HepG2 (cell line): ENCODE data around the gene HRH3. TPM values are rescaled to one million over a fixed set of nuclear protein-coding genes. Genes with fewer than 3 reads are reported as not detected.

Source experiments
- ATAC-seq: fragments of 200-7000 bp; cut with Tn5 transposase; 3 replicates; pipeline ENCODE4 v1.9.1; 2020; ENCODE audit warnings: mild to moderate bottlenecking, moderate library complexity
- BruUV-seq: library from RNA; stranded (reverse); fragments of 400-500 nt; replicated peaks from 2 replicates; lab custom pipeline; 2021; lab: Mats Ljungman, UMichigan
- CTCF ChIA-PET: fragments of 300-600 bp; formaldehyde crosslinking; extraction: SDS; loops from one replicate; lab custom pipeline; 2021; ENCODE audit warnings: low total read pairs, inconsistent platforms, low intra/inter-chr PET ratio; lab: Yijun Ruan, JAX
- POLR2A ChIA-PET: fragments of 350-600 bp; sonication (Branson Sonifier 250); formaldehyde crosslinking; loops from one replicate; lab custom pipeline; 2020; ENCODE audit warnings: antibody characterized with exemption, inconsistent platforms; lab: Yijun Ruan, JAX
- DNase-seq: peaks from one replicate; pipeline ENCODE4 v3.0.0-alpha.2; 2015; ENCODE audit warnings: low spot score
- FAIRE-seq: peaks from 3 replicates; lab custom pipeline; 2011; peaks lifted over from hg19 to GRCh38; lab: Jason Lieb, UNC
- H2AFZ ChIP-seq: one replicate; pipeline ENCODE4 v1.6.1; 2011; ENCODE audit warnings: low read length, inconsistent platforms
- H3K27ac ChIP-seq: fragments of 300-600 bp; 3 replicates; pipeline ENCODE4 v1.8.0; 2011; ENCODE audit warnings: mixed run types, mild to moderate bottlenecking, mixed read lengths, low read length, inconsistent platforms; ENCODE audit not compliant: insufficient read depth; ENCODE audit errors: extremely low read length
- H3K27me3 ChIP-seq, 2 experiments: fragments of 200-600 bp in 1 of 2; 2 replicates in 1 of 2; 3 replicates in 1 of 2; pipeline versions ENCODE4 v1.6.0 to v1.8.0; 2011; ENCODE audit warnings: low read length in 2 of 2, mild to moderate bottlenecking in 2 of 2, moderate library complexity in 2 of 2, inconsistent platforms in 1 of 2; ENCODE audit not compliant: insufficient read depth in 2 of 2, control insufficient read depth in 1 of 2
- H3K36me3 ChIP-seq, 2 experiments: fragments of 200-600 bp in 1 of 2; replicated peaks in 1 of 2; 2 replicates in 1 of 2; 3 replicates in 1 of 2; pipeline versions ENCODE4 v1.5.1 to v1.8.0; 2011; ENCODE audit warnings: low read length in 2 of 2, inconsistent platforms in 1 of 2; ENCODE audit not compliant: insufficient read depth in 2 of 2, control insufficient read depth in 1 of 2
- H3K4me1 ChIP-seq: 2 replicates; pipeline ENCODE4 v1.5.1; 2012; ENCODE audit warnings: low read length, inconsistent platforms; ENCODE audit not compliant: insufficient read depth
- H3K4me2 ChIP-seq: 2 replicates; pipeline ENCODE4 v1.6.0; 2011; ENCODE audit warnings: low read depth, low read length, inconsistent platforms
- H3K4me3 ChIP-seq, 3 experiments: fragments of 200-600 bp in 1 of 3; sonication (generic), shearing (Covaris generic) in 1 of 3; replicated peaks in 1 of 3; 2 replicates each; pipeline ENCODE4 v1.5.1; 2011 to 2016; ENCODE audit warnings: low read length in 3 of 3, inconsistent platforms in 2 of 3, low read depth in 2 of 3, mild to moderate bottlenecking in 2 of 3, control low read depth in 1 of 3, mixed read lengths in 1 of 3; ENCODE audit not compliant: insufficient read depth in 1 of 3
- H3K79me2 ChIP-seq: one replicate; pipeline ENCODE4 v1.6.1; 2011; ENCODE audit warnings: low read length, inconsistent platforms; ENCODE audit not compliant: insufficient read depth
- H3K9ac ChIP-seq: 2 replicates; pipeline ENCODE4 v1.6.0; 2011; ENCODE audit warnings: mild to moderate bottlenecking, low read depth, low read length, inconsistent platforms; ENCODE audit not compliant: insufficient read depth
- H3K9me3 ChIP-seq: 2 replicates; pipeline ENCODE4 v1.5.1; 2012; ENCODE audit warnings: mild to moderate bottlenecking, low read length
- H4K20me1 ChIP-seq: 2 replicates; pipeline ENCODE4 v1.6.0; 2011; ENCODE audit warnings: inconsistent platforms, mild to moderate bottlenecking, low read length, moderate library complexity; ENCODE audit not compliant: insufficient read depth
- FIP1L1 ChIP-seq: fragments of 200-400 bp; formaldehyde crosslinking; IDR thresholded peaks from 2 replicates; pipeline ENCODE4 v1.6.1; 2018; ENCODE audit warnings: low read depth, mild to moderate bottlenecking, low read length, moderate library complexity, borderline replicate concordance; ENCODE audit not compliant: insufficient read depth
- FOXM1 ChIP-seq: sonication (generic); formaldehyde crosslinking; IDR thresholded peaks from 2 replicates; pipeline ENCODE4 v1.5.0; 2020; ENCODE audit warnings: missing genetic modification reagents
- GATAD2A ChIP-seq: IDR thresholded peaks from 2 replicates; pipeline ENCODE4 v1.6.1; 2016
- HMG20B ChIP-seq: conservative IDR thresholded peaks from 2 replicates; pipeline ENCODE4 v1.6.1; 2016; ENCODE audit warnings: missing genetic modification reagents, missing compliant biosample characterization
- NR2C2 ChIP-seq: sonication (generic); formaldehyde crosslinking; IDR thresholded peaks from 2 replicates; pipeline ENCODE4 v1.4.0; 2020; ENCODE audit warnings: missing genetic modification reagents, mild to moderate bottlenecking, moderate library complexity, borderline replicate concordance
- RFX5 ChIP-seq: IDR thresholded peaks from 2 replicates; pipeline ENCODE4 v1.6.1; 2011; ENCODE audit warnings: low read depth, low read length, improper control_type of control experiment
- SMARCC2 ChIP-seq: fragments of 450-650 bp; IDR thresholded peaks from 2 replicates; pipeline ENCODE4 v1.6.1; 2017; ENCODE audit warnings: antibody characterized with exemption, mild to moderate bottlenecking
- SNRNP70 ChIP-seq: fragments of 200-400 bp; formaldehyde crosslinking; IDR thresholded peaks from 2 replicates; pipeline ENCODE4 v1.6.1; 2017; ENCODE audit warnings: mild to moderate bottlenecking, low read depth, low read length, moderate library complexity
- SP4 ChIP-seq: sonication (generic); formaldehyde crosslinking; IDR thresholded peaks from 2 replicates; pipeline ENCODE4 v1.8.1; 2023; ENCODE audit warnings: mild to moderate bottlenecking, missing genetic modification reagents
- STAT5B ChIP-seq: sonication (generic); formaldehyde crosslinking; IDR thresholded peaks from 2 replicates; pipeline ENCODE4 v1.4.0; 2020; ENCODE audit warnings: missing genetic modification reagents
- TARDBP ChIP-seq: sonication (generic); formaldehyde crosslinking; IDR thresholded peaks from 2 replicates; pipeline ENCODE4 v1.8.0; 2022; ENCODE audit warnings: mild to moderate bottlenecking, missing genetic modification reagents
- ZBTB1 ChIP-seq: sonication (generic); formaldehyde crosslinking; IDR thresholded peaks from 2 replicates; pipeline ENCODE4 v1.4.0; 2020; ENCODE audit warnings: missing genetic modification reagents, borderline replicate concordance
- ZFYVE20 ChIP-seq: sonication (generic); formaldehyde crosslinking; IDR thresholded peaks from 2 replicates; pipeline ENCODE4 v1.8.0; 2023; ENCODE audit warnings: low read depth, mild to moderate bottlenecking, moderate library complexity, missing genetic modification reagents, borderline replicate concordance
- ZNF274 ChIP-seq: sonication (generic); formaldehyde crosslinking; IDR thresholded peaks from 2 replicates; pipeline ENCODE4 v1.5.1; 2020; ENCODE audit warnings: mild to moderate bottlenecking, missing genetic modification reagents
- ZNF343 ChIP-seq: sonication (generic); formaldehyde crosslinking; IDR thresholded peaks from 2 replicates; pipeline ENCODE4 v1.4.0; 2020; ENCODE audit warnings: mild to moderate bottlenecking, missing genetic modification reagents
- ZNF432 ChIP-seq: sonication (generic); formaldehyde crosslinking; IDR thresholded peaks from 2 replicates; pipeline ENCODE4 v1.5.0; 2020; ENCODE audit warnings: missing genetic modification reagents, mild to moderate bottlenecking, borderline replicate concordance
- ZNF460 ChIP-seq: sonication (generic); formaldehyde crosslinking; IDR thresholded peaks from 2 replicates; pipeline ENCODE4 v1.5.1; 2020; ENCODE audit warnings: missing genetic modification reagents, mild to moderate bottlenecking, borderline replicate concordance
- ZNF512B ChIP-seq: sonication (generic); formaldehyde crosslinking; IDR thresholded peaks from 2 replicates; pipeline ENCODE4 v1.5.1; 2020; ENCODE audit warnings: missing genetic modification reagents, mild to moderate bottlenecking, borderline replicate concordance
- WGBS: methylation state at CpG from one replicate; pipeline ENCODE4 v1.1.6; 2017; ENCODE audit warnings: low lambda C conversion rate; 5-methylcytosine and 5-hydroxymethylcytosine counted together
- in situ Hi-C: cut with HindIII; loops from 2 replicates; pipeline ENCODE4 v1.10.0; 2017; ENCODE audit warnings: low pct_unique_long_range_greater_than_20kb; ENCODE audit not compliant: extremely low pct_ligation_motif_present
- intact Hi-C: fragments of 100-400 bp; cut with micrococcal nuclease; formaldehyde crosslinking; loops from one replicate; pipeline ENCODE4 v1.10.0; 2022; ENCODE audit not compliant: unreplicated experiment
- polyA plus RNA-seq, 8 experiments: library from polyadenylated mRNA; depleted of rRNA in 3 of 8; stranded (reverse) in 7 of 8; unstranded in 1 of 8; fragments of >200 nt; fragmentation: Illumina TruSeq in 4 of 8; extraction: Trizol in 4 of 8; gene quantifications; 2 replicates each; pipeline versions ENCODE4 v1.2.1 to v1.2.3, GENCODE V29; 2011 to 2016; ENCODE audit warnings: low read depth in 4 of 8, missing spikeins in 1 of 8, mixed read lengths in 1 of 8; ENCODE audit not compliant: insufficient read depth in 1 of 8
- total RNA-seq, 5 experiments: library from RNA; depleted of rRNA; stranded (reverse); fragments of >200 nt; fragmentation: Illumina TruSeq; extraction: Trizol; gene quantifications; 2 replicates each; pipeline ENCODE4 v1.2.3, GENCODE V29; 2016; ENCODE audit warnings: low read depth in 1 of 5
- TF ChIP-seq, protein P1 (sequence below): sonication (generic); formaldehyde crosslinking; IDR thresholded peaks from 2 replicates; pipeline ENCODE4 v1.4.0; 2020; ENCODE audit warnings: missing genetic modification reagents, mild to moderate bottlenecking, borderline replicate concordance
- TF ChIP-seq, protein P2 (sequence below): sonication (generic); formaldehyde crosslinking; IDR thresholded peaks from 2 replicates; pipeline ENCODE4 v1.8.1; 2022; ENCODE audit warnings: mild to moderate bottlenecking, missing genetic modification reagents

Gene HRH3
- total and polyA plus RNA-seq, 2 of the 13 experiments (the other 11 are each of a cell fraction or from before 2014, with no cell fraction given), result 0.18 TPM; not detected in 1

DNA sequence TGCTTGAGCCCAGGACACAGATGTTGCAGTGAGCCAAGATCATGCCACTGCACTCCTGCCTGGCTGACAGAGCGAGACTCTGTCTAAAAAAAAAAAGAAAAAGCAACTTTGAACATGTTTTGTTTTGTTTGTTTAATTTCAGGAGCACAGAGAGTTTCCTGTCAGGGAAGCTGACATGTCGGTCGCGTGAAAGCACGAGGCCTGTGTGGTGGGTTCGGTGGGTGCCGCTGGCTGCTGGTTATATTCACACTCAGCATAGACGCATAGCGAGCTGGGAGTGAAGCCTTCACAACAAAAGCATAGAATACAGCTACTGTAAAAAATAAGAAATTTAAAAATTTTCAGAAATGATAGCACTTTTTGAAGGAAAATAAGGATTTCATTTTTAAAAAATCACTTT lies 22.8 kb downstream of the HRH3 start:
- ChIA-PET POLR2A (interaction anchor here (1.1 kb wide), 1 partner anchor 9 kb away, joined by 3 read pairs; no protein-coding TSS in a partner anchor), CTCF (no interaction called here)
- FAIRE-seq (no peak), ATAC-seq (no peak), DNase-seq (no peak)
- Histone ChIP-seq H3K9me3 (no peaks in the 10 kb centered on the region), H3K36me3 (peaks cover 40 to 65% of the 10 kb centered on the region in 2 experiments), H3K27me3 (no peaks in the 10 kb centered on the region), H3K9ac (no peak overlapping the region), H3K4me2 (no peak overlapping the region), H2AFZ (no peak overlapping the region), H3K4me3 (no peak overlapping the region), H4K20me1 (no peaks in the 10 kb centered on the region), H3K4me1 (no peaks in the 10 kb centered on the region), H3K27ac (no peak overlapping the region), H3K79me2 (peaks cover 2% of the 10 kb centered on the region)
- TF ChIP-seq ZNF432 (CRISPR knock-in tag) (no peak), HMG20B (no peak), FOXM1 (CRISPR knock-in tag) (no peak), SMARCC2 (no peak), STAT5B (CRISPR knock-in tag) (no peak), ZNF274 (CRISPR knock-in tag) (no peak), ZNF460 (no peak), ZBTB1 (CRISPR knock-in tag) (no peak), ZNF512B (no peak), ZNF343 (CRISPR knock-in tag) (no peak), ZFYVE20 (CRISPR knock-in tag) (no peak), SNRNP70 (no peak), NR2C2 (CRISPR knock-in tag) (no peak), GATAD2A (CRISPR knock-in tag) (no peak), RFX5 (no peak), TARDBP (CRISPR knock-in tag) (no peak), SP4 (CRISPR knock-in tag) (no peak), FIP1L1 (no peak)
- TF ChIP-seq, protein P1, sequence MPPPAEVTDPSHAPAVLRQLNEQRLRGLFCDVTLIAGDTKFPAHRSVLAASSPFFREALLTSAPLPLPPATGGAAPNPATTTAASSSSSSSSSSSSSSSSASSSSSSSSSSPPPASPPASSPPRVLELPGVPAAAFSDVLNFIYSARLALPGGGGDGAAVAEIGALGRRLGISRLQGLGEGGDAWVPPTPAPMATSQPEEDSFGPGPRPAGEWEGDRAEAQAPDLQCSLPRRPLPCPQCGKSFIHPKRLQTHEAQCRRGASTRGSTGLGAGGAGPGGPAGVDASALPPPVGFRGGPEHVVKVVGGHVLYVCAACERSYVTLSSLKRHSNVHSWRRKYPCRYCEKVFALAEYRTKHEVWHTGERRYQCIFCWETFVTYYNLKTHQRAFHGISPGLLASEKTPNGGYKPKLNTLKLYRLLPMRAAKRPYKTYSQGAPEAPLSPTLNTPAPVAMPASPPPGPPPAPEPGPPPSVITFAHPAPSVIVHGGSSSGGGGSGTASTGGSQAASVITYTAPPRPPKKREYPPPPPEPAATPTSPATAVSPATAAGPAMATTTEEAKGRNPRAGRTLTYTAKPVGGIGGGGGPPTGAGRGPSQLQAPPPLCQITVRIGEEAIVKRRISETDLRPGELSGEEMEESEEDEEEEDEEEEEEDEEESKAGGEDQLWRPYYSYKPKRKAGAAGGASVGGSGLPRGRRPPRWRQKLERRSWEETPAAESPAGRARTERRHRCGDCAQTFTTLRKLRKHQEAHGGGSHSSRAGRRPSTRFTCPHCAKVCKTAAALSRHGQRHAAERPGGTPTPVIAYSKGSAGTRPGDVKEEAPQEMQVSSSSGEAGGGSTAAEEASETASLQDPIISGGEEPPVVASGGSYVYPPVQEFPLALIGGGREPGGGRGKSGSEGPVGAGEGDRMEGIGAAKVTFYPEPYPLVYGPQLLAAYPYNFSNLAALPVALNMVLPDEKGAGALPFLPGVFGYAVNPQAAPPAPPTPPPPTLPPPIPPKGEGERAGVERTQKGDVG (CRISPR knock-in tag), result no peak
- TF ChIP-seq, protein P2, sequence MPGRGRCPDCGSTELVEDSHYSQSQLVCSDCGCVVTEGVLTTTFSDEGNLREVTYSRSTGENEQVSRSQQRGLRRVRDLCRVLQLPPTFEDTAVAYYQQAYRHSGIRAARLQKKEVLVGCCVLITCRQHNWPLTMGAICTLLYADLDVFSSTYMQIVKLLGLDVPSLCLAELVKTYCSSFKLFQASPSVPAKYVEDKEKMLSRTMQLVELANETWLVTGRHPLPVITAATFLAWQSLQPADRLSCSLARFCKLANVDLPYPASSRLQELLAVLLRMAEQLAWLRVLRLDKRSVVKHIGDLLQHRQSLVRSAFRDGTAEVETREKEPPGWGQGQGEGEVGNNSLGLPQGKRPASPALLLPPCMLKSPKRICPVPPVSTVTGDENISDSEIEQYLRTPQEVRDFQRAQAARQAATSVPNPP (CRISPR knock-in tag), result no peak
- intact Hi-C loops, result no loop called here
- BruUV-seq, result no TSS peak
- in situ Hi-C loops, result no loop called here
- WGBS, result 97% methylated on average over 9 of the region's 9 CpGs
